Fibroblast of lung (primary cell): ENCODE data around the gene WNT3. TPM values are rescaled to one million over a fixed set of nuclear protein-coding genes. Genes with fewer than 3 reads are reported as not detected.

ENCODE experiments used
- DNase-seq, 2 donors: peaks; one replicate each; pipeline versions ENCODE4 v3.0.0 to v3.0.0-alpha.2; 2010; ENCODE audit warnings: low read depth in 2 of 2
- H2AFZ ChIP-seq: 2 replicates; pipeline ENCODE4 v1.5.1; 2012; ENCODE audit warnings: low read length, control low read depth, inconsistent platforms
- H3K27ac ChIP-seq: 2 replicates; pipeline ENCODE4 v1.5.1; 2011; ENCODE audit warnings: low read length, control low read depth; ENCODE audit not compliant: insufficient read depth
- H3K27me3 ChIP-seq: 2 replicates; pipeline ENCODE4 v1.5.1; 2011; ENCODE audit warnings: mild to moderate bottlenecking, low read length; ENCODE audit not compliant: control insufficient read depth, insufficient read depth
- H3K36me3 ChIP-seq: 2 replicates; pipeline ENCODE4 v1.5.1; 2011; ENCODE audit warnings: low read length; ENCODE audit not compliant: control insufficient read depth, insufficient read depth
- H3K4me1 ChIP-seq: 2 replicates; pipeline ENCODE4 v1.5.1; 2011; ENCODE audit warnings: low read length; ENCODE audit not compliant: control insufficient read depth, insufficient read depth; ENCODE audit errors: extremely low read depth
- H3K4me2 ChIP-seq: 2 replicates; pipeline ENCODE4 v1.5.1; 2011; ENCODE audit warnings: low read length, control low read depth; ENCODE audit not compliant: insufficient read depth; ENCODE audit errors: extremely low read depth
- H3K4me3 ChIP-seq, 4 experiments: fragments of 200-600 bp in 1 of 4; sonication (generic) in 1 of 4; replicated peaks in 1 of 4; 2 replicates each; pipeline ENCODE4 v1.5.1; 2011 to 2016; ENCODE audit warnings: low read length in 4 of 4, low read depth in 3 of 4, mild to moderate bottlenecking in 3 of 4, control low read depth in 2 of 4, inconsistent platforms in 1 of 4, mixed read lengths in 1 of 4; ENCODE audit not compliant: insufficient read depth in 1 of 4; ENCODE audit errors: control extremely low read depth in 1 of 4
- H3K79me2 ChIP-seq: 2 replicates; pipeline ENCODE4 v1.5.1; 2012; ENCODE audit warnings: mild to moderate bottlenecking, low read length, inconsistent platforms; ENCODE audit not compliant: control insufficient read depth, insufficient read depth
- H3K9ac ChIP-seq: 2 replicates; pipeline ENCODE4 v1.5.1; 2011; ENCODE audit warnings: mild to moderate bottlenecking, low read length, control low read depth; ENCODE audit not compliant: insufficient read depth
- H3K9me3 ChIP-seq: 2 replicates; pipeline ENCODE4 v1.5.1; 2012; ENCODE audit warnings: low read depth, low read length; ENCODE audit not compliant: control insufficient read depth, insufficient read depth
- H4K20me1 ChIP-seq: 2 replicates; pipeline ENCODE4 v1.5.1; 2011; ENCODE audit warnings: low read length; ENCODE audit not compliant: control insufficient read depth, insufficient read depth; ENCODE audit errors: extremely low read depth
- CTCF ChIP-seq, 2 donors: IDR thresholded peaks in 1 of 2; conservative IDR thresholded peaks in 1 of 2; 1 replicate in 1 of 2; 2 replicates in 1 of 2; pipeline ENCODE4 v1.5.1; 2011 to 2012; ENCODE audit warnings: low read length in 2 of 2, control low read depth in 1 of 2, inconsistent platforms in 1 of 2, low read depth in 1 of 2, mild to moderate bottlenecking in 1 of 2
- EZH2 ChIP-seq: IDR thresholded peaks from 2 replicates; pipeline ENCODE4 v1.5.1; 2012; ENCODE audit warnings: low read length, control low read depth, mild to moderate bottlenecking; ENCODE audit errors: missing control alignments
- polyA plus RNA-seq, 2 donors: library from polyadenylated mRNA; depleted of rRNA in 1 of 2; stranded (reverse) in 1 of 2; unstranded in 1 of 2; fragments of >200 nt; gene quantifications; 2 replicates each; pipeline ENCODE4 v1.2.1, GENCODE V29; 2011 to 2012; ENCODE audit warnings: missing spikeins in 1 of 2
- total RNA-seq: library from RNA; depleted of rRNA; stranded (reverse); fragments of >200 nt; gene quantifications from 2 replicates; pipeline ENCODE4 v1.2.1, GENCODE V29; 2014

WNT3 gene
- total and polyA plus RNA-seq, 2 donors (not counting 1 experiment from before 2014, with no cell fraction given), result 1.3 to 1.5 TPM

- TF ChIP-seq CTCF (conservative IDR thresholded peaks at IDR 0.05 in 1 of 2, IDR thresholded peaks at IDR 0.05 in 1 of 2; ENCODE audit: low read depth in 1 of 2, low read length in 2 of 2) (no peak), EZH2 (no peak)
- no peak for DNase-seq
- Histone ChIP-seq H2AFZ (no peak overlapping the region), H3K36me3 (no peaks in the 10 kb centered on the region), H3K27ac (no peak overlapping the region), H3K79me2 (no peaks in the 10 kb centered on the region), H3K9me3 (no peaks in the 10 kb centered on the region), H3K4me1 (no peaks in the 10 kb centered on the region), H3K4me2 (no peak overlapping the region), H4K20me1 (no peaks in the 10 kb centered on the region), H3K27me3 (peaks cover 32% of the 10 kb centered on the region), H3K9ac (no peak overlapping the region), H3K4me3 (no peak overlapping the region)
These were observed 36.0 kb upstream of the WNT3 start for GRCh38 chr17:46854515-46854914.

GRCh38 chr17:46853896-46854444 lies 35.5 kb upstream of the WNT3 start:
- no peak overlapping the region for H3K4me2 ChIP-seq
- no peak overlapping the region for H3K4me3 ChIP-seq
- TF ChIP-seq EZH2 (no peak), CTCF (conservative IDR thresholded peaks at IDR 0.05 in 1 of 2, IDR thresholded peaks at IDR 0.05 in 1 of 2; ENCODE audit: low read depth in 1 of 2, low read length in 2 of 2) (no peak)
- H3K4me1 ChIP-seq, result no peaks in the 10 kb centered on the region
- DNase-seq, result peak in 1 of 2 donors; percentile 41
- H3K27ac ChIP-seq, result no peak overlapping the region
- no peak overlapping the region for H3K9ac ChIP-seq
- no peaks in the 10 kb centered on the region for H3K36me3 ChIP-seq
- H3K79me2 ChIP-seq, result no peaks in the 10 kb centered on the region
- peaks cover 35% of the 10 kb centered on the region for H3K27me3 ChIP-seq
- H4K20me1 ChIP-seq, result no peaks in the 10 kb centered on the region
- no peak overlapping the region for H2AFZ ChIP-seq
- H3K9me3 ChIP-seq, result no peaks in the 10 kb centered on the region

DNA sequence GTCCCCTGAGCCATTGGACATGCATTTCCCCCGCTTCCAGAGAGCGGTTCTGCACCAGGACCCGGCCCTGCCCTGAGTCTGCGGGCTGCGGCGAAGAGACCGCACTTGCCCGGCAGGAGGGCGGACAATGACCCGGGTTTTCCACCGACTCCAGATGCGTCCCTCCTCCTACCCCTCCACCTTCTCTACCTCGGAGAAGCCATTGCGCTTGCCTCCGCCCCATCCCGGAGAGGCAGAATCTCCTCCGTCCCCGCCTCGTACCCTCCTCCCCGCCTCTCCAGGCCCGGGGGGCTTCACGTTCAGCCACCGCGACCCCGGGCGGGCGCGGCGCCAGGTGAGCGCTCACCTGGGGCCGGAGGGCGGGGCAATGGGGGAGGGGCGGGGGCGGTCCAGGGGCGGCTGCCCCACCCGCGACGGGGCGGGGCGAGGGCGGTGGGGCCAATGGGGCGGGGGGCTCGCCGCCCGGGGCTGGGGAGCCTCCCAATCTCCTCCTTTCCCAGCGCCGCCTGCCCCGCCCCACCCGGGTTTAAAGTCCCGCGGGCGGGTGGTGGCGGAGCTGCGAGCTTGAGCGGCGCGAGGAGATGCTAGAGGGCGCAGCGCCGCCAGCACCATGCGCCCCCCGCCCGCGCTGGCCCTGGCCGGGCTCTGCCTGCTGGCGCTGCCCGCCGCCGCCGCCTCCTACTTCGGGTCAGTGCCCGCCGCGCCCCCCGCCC lies 32.7 kb upstream of the WNT3 start, which contains the start of gene WNT9B:
Gene WNT9B, plus strand, starts transcription at position 555 of the 713 bp plus-strand sequence. Its CDS starts 56 bp downstream, at position 611.
- TF ChIP-seq CTCF (conservative IDR thresholded peaks at IDR 0.05 in 1 of 2, IDR thresholded peaks at IDR 0.05 in 1 of 2; ENCODE audit: low read depth in 1 of 2, low read length in 2 of 2) (no peak), EZH2 (peak; percentile 87)
- Histone ChIP-seq H3K9me3 (no peaks in the 10 kb centered on the region), H3K4me1 (no peaks in the 10 kb centered on the region), H3K79me2 (no peaks in the 10 kb centered on the region), H3K9ac (no peak within 1 kb of the TSS), H3K4me2 (peak within 1 kb of the TSS; percentile 42), H3K27ac (no peak within 1 kb of the TSS), H2AFZ (no peak within 1 kb of the TSS), H3K27me3 (peaks cover 46% of the 10 kb centered on the region), H4K20me1 (no peaks in the 10 kb centered on the region), H3K36me3 (no peaks in the 10 kb centered on the region), H3K4me3 (peak within 1 kb of the TSS in 1 of 4 experiments; percentile 20)
- DNase-seq, result peak in 1 of 2 donors; percentile 12
